HG02840 (cell line): ENCODE results near the gene TEP1.
"Not testable (repeated sequence)": the region's sequence is repeated elsewhere in the genome, so short reads cannot be mapped to it uniquely, and the experiment has no call there.

Source experiments
- ATAC-seq: cut with Tn5 transposase; IDR thresholded peaks from one replicate; pipeline ENCODE4 v1.9.1; 2021; ENCODE audit warnings: mild to moderate bottlenecking, moderate library complexity, moderate number of reproducible peaks; ENCODE audit not compliant: unreplicated experiment, low FRiP score

TEP1 gene

DNA sequence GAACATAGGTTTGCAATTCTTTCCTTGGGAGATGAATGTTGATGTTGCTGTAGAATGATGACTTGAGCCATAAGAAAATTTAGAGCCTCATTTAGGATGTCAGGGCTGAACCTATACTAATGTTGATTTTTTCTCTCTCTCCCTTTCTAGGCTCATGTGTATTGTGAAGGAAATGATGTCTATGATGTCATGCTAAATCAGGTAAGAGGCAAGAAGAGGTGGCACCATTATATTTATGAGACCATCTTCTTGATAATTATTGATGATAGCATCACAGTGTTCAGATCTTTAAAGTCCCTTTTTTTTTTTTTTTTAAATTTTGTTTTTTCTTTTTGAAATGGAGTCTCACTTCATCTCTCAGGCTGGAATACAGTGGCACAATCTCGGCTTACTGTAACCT lies 66.6 kb downstream of the TEP1 start:
- no peak for ATAC-seq

DNA sequence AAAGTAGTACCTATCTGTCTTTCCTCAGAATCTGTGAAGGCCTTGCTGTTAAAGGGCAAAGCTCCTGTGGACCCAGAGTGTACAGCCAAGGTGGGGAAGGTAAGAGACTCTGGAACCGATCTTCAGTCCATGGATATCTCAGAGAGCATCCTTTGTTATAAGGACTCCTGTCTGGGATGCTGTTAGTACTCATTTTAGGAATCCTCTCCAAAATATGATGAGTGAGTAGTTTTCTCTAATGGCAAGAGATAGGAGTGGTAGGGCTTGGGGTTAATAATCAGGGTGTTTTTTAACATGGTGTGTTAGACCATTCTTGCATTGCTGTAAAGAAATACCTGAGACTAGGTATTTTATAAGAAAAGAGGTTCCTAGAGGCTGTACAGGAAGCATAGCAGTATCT lies 67.9 kb downstream of the TEP1 start:
- ATAC-seq = no peak

DNA sequence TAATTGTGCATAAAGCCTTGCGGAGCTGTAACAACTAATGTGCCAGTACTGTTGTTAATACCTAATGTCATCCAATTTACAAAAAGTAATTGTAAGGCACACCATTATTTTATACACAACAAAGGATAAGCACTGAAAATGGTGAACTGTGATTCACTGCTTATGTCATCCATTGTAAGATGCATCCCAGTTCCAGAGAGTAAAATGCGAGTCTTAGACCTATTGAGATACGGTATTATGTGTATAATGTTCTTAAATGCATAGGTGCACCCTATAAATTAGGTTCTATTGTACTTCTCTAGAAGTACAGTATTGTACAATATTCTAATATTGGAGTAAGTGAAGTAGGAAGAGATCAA lies 69.5 kb downstream of the TEP1 start:
- ATAC-seq = no peak

DNA sequence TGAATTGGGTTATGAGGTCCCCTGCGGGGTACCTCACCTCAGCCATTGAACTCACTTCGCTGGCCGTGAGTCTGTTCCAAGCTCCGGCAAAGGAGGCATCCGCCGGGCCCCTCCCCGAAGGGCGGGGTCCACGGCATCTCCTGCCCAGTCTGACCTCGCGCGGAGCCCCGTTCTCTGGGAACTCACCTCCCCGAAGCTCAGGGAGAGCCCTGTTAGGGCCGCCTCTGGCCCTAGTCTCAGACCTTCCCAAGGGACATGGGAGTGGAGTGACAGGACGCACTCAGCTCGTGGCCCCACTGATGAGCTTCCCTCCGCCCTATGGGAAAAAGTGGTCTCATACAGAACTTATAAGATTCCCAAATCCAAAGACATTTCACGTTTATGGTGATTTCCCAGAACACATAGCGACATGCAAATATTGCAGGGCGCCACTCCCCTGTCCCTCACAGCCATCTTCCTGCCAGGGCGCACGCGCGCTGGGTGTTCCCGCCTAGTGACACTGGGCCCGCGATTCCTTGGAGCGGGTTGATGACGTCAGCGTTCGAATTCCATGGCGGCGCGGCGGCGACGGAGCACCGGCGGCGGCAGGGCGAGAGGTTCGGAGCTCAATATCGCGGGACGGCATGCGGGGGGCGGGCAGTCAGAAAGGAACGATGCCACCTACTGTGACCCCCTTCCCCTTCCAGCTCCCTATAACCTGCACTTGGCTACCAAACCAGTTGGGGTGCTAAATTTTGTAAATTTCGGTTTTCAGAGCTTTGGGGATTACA lies 70.0 kb downstream of the TEP1 start, which contains the start of gene PARP2:
Gene PARP2, plus strand, starts transcription at position 544 of the 770 bp plus-strand sequence. Its CDS starts 7 bp downstream, at position 551.
- peak; percentile 94 for ATAC-seq

DNA sequence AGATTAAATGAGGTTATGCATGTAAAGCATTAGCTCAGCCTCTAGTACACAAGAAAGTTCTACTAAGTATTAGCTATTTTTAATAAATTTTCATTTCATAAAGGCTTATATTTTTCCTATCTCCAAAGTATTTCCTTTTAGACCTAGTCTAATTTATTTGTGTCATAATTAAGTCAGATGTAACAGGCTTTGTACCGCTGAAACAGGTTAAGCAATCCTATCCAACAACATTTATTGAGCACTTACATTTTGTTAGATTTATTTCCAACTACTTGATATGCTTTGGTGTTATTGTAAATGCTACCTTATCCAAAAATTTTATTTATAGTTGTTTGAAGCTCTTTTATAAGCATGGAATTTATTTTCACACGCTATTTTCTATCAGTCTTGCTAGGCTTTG lies 71.7 kb downstream of the TEP1 start:
- no peak for ATAC-seq

DNA sequence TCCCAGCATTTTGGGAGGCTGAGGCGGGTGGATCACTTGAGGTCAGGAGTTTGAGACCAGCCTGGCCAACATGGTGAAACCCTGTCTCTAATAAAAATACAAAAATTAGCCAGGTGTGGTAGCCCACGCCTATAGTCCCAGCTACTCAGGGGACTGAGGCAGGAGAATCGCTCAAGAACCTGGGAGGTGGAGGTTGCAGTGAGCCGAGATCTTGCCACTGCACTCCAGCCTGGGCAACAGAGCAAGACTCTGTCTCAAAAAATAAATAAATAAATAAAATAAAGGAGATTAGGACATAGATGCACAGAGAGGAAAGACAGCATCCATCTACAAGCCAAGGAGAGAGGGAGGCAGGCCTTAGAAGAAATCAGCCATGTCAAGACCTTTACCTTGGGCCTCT lies 72.3 kb downstream of the TEP1 start:
- not testable (repeated sequence) for ATAC-seq

DNA sequence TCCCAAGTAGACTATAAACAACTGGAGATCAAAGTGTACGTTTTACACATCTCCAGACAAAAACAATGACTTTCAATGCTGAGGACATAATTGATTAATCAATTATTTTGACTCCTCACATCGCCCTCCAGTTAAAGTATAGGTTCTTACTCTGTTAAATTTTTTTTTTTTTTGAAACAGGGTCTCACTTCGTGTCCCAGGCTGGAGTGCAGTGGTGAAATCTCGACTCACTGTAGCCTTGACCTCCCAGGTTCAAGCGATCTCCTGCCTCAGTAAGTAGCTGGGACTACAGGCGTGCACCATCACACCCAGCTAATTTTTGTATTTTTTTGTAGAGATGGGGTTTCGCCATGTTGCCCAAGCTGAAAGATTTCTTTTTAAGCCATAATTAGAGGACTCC lies 79.3 kb downstream of the TEP1 start:
- ATAC-seq = no peak

DNA sequence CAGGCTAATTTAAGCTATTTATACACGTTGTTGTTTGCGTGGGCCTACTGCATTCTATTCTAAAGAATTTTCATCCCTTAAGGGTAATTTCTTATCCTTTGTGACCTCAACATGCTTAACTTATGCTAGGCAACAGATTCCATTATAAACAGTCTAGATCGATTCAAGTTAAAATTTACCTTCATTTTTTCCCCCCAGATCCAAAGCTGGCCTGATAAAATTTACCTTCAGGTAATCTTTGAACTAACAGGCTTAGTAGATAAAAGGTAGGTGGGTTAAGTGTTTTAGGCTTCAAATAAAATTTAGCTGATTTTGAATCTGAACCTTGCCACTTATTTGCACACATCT lies 79.8 kb downstream of the TEP1 start:
- ATAC-seq = no peak

DNA sequence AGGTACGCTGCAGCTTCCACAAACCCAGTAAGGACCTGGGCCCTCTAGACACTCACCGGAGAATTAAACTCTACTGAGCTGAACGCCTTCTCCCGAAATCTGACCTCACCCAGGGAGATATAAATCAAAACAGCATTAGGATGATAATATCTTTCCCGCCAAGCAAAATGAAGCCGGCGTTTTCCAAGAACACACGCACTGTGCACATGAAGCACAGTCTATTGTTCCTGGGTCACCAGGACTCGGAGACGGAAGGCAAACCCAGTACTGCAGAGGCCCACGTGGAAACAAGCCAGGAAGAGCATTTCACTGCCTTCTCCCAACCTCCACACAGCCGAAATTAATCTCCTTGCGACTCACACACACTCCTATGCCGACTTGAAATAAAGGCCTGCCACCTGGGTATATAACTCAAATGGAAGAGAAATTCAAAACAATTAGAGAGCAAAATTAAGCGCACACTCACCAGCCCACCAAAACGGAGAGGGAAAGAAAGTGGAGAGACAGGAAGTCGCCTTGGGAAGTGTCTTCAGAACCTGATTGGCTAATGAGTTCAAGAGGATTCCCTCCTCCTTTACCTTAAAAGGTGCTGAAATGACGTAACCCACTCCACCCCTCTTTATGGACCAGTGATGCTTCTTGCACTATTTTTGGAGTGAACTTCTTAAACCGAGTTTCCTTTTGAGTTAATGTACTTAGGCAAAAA lies 80.4 kb downstream of the TEP1 start, which contains the start of gene CCNB1IP1:
Gene CCNB1IP1, minus strand, starts transcription at position 492 of the 706 bp plus-strand sequence. CDS start 16,756 bp downstream, outside the sequence.
- ATAC-seq = peak; percentile 99

DNA sequence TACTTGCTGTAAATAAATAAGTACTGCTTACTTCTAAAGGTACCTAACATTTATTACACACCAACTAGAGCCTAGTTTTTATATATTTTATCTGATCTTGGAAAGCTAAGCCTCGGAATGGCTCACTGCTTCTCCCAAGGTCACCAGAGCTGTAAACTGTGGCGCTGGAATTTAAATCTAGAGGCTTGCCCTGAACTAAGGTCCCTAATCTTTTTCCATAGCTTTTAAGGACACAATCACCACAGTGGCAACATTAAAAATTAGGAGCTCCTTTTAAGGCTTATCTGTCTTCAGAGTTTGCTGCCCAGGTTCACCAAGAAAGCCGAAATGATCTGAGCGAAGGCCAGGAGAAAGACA lies 80.9 kb downstream of the TEP1 start:
- no peak for ATAC-seq

DNA sequence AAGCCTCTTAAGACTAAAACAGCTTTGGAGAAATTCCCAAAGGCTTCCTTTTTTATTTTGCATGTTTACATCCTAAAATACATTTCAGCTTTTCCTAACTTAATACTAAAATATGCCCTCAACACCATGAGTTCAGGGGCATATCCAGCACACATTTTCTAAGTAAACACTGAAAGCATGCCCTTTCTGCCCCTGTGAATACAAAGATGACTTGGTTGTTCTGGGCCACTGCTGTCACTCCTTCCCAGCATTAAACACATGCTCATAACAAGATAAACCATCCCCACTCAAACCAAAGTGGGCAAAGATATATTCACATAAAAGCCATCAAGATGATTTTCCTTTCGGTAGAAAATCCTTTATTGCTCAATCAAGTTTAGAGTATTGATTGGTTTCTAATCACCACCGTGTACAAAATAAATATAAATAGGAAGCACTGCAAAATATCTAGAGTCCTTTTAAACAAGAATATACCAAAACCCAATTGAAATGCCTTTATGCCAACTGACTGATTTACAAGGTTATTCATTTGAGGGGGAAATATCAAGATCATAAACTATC lies 82.2 kb downstream of the TEP1 start:
- ATAC-seq = no peak

DNA sequence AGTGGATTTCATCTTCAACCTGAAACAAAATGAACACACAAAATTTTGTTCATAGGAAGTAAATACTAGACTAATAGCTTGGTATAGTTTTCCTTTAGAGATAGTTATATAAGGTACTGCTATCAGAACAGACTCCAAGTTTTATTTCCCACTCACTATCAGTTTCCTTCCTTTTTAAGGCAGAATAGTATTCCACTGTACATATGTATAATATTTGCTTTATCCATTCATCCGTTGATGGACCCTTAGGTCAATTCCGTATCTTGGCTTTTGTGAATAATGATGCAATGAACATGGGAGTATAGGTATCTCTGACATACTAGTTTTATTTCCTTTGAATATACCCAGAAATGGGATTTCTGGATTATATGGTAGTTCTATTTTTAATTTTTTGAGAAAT lies 83.9 kb downstream of the TEP1 start:
- no peak for ATAC-seq

DNA sequence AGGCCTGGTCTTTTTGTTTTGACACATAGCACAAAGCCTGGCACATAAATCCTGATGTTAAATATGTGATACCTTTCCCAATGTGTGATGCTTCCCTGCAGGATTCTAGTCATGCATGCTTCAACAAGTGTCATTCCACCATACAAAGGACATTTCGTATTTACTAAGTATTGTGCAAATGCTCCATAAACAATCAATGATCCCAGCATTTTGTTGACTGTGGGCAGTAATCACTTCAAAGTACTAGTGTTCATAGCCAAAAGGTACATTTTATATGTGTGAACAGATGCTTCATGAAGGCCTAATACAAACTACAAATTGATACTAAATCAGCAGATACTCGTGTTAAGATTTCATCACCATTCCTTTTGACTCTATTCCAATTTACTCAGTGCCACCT lies 84.6 kb downstream of the TEP1 start:
- ATAC-seq = no peak

DNA sequence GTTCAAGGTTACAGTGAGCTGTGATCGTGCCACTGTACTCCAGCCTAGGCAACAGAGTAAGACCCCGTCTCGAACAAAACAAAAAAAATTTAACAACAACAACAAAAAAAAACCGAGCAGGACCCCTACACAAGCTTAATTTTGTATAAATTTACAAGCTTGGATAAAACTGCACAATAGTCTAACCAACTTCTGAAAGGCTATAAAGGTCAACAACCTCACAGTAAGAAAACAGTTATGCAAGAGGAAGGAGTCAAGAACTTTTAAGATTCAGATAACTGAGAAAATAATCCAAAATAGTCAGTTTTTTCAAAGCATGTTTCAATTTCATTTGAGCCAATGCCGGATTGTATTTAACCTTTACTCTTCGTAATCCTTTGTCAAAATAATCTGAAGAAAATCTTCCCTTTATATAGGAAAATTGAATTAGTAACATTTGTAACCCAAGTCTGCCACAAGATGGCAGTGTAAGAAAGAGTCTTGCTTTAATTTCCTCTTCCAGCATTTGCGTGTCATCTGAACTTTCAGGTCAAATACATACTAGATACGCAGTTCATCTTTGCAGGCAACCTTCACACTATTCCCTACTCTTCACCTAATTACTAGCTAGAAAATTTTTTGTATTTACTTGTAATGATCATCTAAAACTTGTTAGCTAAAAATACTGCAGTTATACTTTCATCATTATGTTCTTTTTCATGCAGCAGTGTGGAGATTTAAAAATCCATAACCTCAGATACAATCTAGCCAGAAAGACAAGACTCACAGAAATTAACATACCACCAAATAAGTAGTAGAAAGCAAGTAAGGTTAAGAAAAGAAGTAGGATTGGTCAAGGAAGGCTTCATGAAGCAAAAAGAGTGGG lies 86.1 kb downstream of the TEP1 start:
- no peak for ATAC-seq

DNA sequence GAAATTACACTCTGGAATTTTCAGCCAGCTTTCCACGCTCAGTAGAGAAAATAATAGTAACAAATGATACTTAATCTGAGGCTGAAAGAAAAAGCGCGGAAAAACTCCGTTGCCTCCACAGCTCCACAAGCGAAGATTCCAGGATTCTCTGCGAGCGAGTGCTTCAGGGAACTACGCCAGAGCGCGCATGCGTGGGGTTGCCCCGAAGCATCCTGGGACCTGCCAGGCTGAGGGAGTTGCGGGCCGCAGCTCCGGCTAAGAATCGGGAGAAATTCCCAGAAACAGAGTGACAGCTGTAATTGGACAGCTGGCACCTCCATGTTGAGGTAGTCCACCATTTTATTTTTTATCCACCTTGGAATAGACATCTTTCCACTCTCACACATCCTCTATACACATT lies 95.6 kb downstream of the TEP1 start:
- no peak for ATAC-seq
